ENCODE data around the gene MYRF.

Gene MYRF

GRCh38 chr11:61752117-61752924, at the start of gene MYRF:
Gene MYRF (plus strand): TSS chr11:61752636. CDS start chr11:61752745, 109 bp downstream.
- in situ Hi-C loops (cut with MboI; ENCODE audit: low sequenced_read_pairs), result no loop called here

GRCh38 chr11:61702701-61703312, 49.6 kb upstream of the MYRF start:
- in situ Hi-C loops (cut with MboI; ENCODE audit: low sequenced_read_pairs), result no loop called here

GRCh38 chr11:61704838-61705237, 47.6 kb upstream of the MYRF start:
- in situ Hi-C loops (cut with MboI; ENCODE audit: low sequenced_read_pairs), result no loop called here

GRCh38 chr11:61706452-61707400, 45.7 kb upstream of the MYRF start:
- in situ Hi-C loops (cut with MboI; ENCODE audit: low sequenced_read_pairs), result no loop called here

GRCh38 chr11:61707574-61707973, 44.9 kb upstream of the MYRF start:
- in situ Hi-C loops (cut with MboI; ENCODE audit: low sequenced_read_pairs), result no loop called here

- in situ Hi-C loops (cut with MboI; ENCODE audit: low sequenced_read_pairs), result no loop called here
Observed at GRCh38 chr11:61709110-61709509, 43.3 kb upstream of the MYRF start.

GRCh38 chr11:61709572-61709971, 42.9 kb upstream of the MYRF start:
- in situ Hi-C loops (cut with MboI; ENCODE audit: low sequenced_read_pairs), result no loop called here

- in situ Hi-C loops (cut with MboI; ENCODE audit: low sequenced_read_pairs), result no loop called here
Observed at GRCh38 chr11:61710019-61710418, 42.4 kb upstream of the MYRF start.

GRCh38 chr11:61711037-61711436, 41.4 kb upstream of the MYRF start:
- in situ Hi-C loops (cut with MboI; ENCODE audit: low sequenced_read_pairs), result no loop called here

GRCh38 chr11:61711498-61711897, 40.9 kb upstream of the MYRF start:
- in situ Hi-C loops (cut with MboI; ENCODE audit: low sequenced_read_pairs), result no loop called here

GRCh38 chr11:61712314-61712713, 40.1 kb upstream of the MYRF start:
- in situ Hi-C loops (cut with MboI; ENCODE audit: low sequenced_read_pairs), result no loop called here

- in situ Hi-C loops (cut with MboI; ENCODE audit: low sequenced_read_pairs), result no loop called here
Observed at GRCh38 chr11:61712846-61713245, 39.6 kb upstream of the MYRF start.

- in situ Hi-C loops (cut with MboI; ENCODE audit: low sequenced_read_pairs), result no loop called here
Observed at GRCh38 chr11:61713464-61713863, 39.0 kb upstream of the MYRF start.

- in situ Hi-C loops (cut with MboI; ENCODE audit: low sequenced_read_pairs), result no loop called here
Observed at GRCh38 chr11:61713906-61714305, 38.5 kb upstream of the MYRF start.

- in situ Hi-C loops (cut with MboI; ENCODE audit: low sequenced_read_pairs), result no loop called here
Observed at GRCh38 chr11:61714316-61714715, 38.1 kb upstream of the MYRF start.

GRCh38 chr11:61714916-61715315, 37.5 kb upstream of the MYRF start:
- in situ Hi-C loops (cut with MboI; ENCODE audit: low sequenced_read_pairs), result no loop called here

- in situ Hi-C loops (cut with MboI; ENCODE audit: low sequenced_read_pairs), result no loop called here
Observed at GRCh38 chr11:61715867-61716266, 36.6 kb upstream of the MYRF start.

- in situ Hi-C loops (cut with MboI; ENCODE audit: low sequenced_read_pairs), result no loop called here
Observed at GRCh38 chr11:61716478-61717285, 35.8 kb upstream of the MYRF start.

GRCh38 chr11:61717286-61718033, 35.0 kb upstream of the MYRF start:
- in situ Hi-C loops (cut with MboI; ENCODE audit: low sequenced_read_pairs), result no loop called here

GRCh38 chr11:61718046-61718531, 34.3 kb upstream of the MYRF start:
- in situ Hi-C loops (cut with MboI; ENCODE audit: low sequenced_read_pairs), result no loop called here
